HG03108 (cell line): ENCODE results near the gene HLA-B.

ENCODE experiments used
- ATAC-seq: cut with Tn5 transposase; IDR thresholded peaks from one replicate; pipeline ENCODE4 v1.9.1; 2021; ENCODE audit warnings: moderate library complexity; ENCODE audit not compliant: unreplicated experiment

HLA-B gene

DNA sequence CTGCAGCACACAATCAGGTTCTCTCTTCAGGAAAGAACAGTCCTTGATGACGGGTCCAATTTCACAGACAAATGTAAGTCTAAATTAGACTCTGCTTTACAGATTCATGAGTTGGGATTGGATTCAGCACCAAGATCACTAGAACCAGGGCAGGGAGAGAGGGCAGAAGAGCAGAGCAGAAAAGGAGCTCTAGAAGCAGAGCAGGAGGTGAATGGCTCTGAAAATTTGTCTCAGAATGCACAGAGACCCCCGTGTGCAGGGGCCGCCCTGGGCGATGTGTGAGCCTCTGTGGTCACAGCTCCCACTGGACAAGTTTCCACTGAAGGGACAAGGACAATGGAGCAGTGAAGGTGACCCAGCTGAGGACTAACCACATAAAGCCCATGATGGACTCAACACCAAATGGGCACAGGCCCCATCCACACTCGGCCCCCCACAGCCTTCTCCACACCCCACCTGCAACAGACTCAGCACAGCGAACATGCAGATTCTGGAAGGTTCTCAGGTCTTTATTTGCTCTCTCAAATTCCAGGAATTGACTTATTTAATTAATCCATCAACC, 3.5 kb downstream of the HLA-B start:
- ATAC-seq: no peak

- ATAC-seq: no peak
Observed at GRCh38 chr6:31352683-31353383, 4.1 kb downstream of the HLA-B start.

- ATAC-seq: no peak
Observed at GRCh38 chr6:31352310-31352682, 4.7 kb downstream of the HLA-B start.

- no peak for ATAC-seq
Observed at GRCh38 chr6:31351401-31352309, 5.3 kb downstream of the HLA-B start.

- ATAC-seq: no peak
Observed at GRCh38 chr6:31351033-31351380, 6.0 kb downstream of the HLA-B start.

- ATAC-seq: no peak
Observed at GRCh38 chr6:31350196-31351032, 6.6 kb downstream of the HLA-B start.

DNA sequence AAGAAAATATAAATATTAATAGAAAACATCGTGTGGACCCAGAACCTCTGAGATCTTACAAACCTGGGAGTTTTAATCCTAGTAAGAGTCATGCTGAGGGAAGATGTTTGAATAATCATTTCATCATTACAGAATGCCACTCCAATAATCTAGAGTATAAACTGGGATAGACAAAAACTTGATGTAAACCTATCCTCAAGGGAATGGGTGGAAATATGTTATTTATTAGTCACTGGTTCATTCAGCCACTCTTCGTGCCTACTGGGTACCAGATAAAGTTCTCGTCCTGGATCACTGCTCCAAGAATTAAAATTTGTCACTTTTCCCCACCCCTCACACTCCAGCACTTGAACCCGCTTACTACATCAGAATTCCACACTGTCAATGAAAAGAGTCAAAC, 7.7 kb downstream of the HLA-B start:
- no peak for ATAC-seq

DNA sequence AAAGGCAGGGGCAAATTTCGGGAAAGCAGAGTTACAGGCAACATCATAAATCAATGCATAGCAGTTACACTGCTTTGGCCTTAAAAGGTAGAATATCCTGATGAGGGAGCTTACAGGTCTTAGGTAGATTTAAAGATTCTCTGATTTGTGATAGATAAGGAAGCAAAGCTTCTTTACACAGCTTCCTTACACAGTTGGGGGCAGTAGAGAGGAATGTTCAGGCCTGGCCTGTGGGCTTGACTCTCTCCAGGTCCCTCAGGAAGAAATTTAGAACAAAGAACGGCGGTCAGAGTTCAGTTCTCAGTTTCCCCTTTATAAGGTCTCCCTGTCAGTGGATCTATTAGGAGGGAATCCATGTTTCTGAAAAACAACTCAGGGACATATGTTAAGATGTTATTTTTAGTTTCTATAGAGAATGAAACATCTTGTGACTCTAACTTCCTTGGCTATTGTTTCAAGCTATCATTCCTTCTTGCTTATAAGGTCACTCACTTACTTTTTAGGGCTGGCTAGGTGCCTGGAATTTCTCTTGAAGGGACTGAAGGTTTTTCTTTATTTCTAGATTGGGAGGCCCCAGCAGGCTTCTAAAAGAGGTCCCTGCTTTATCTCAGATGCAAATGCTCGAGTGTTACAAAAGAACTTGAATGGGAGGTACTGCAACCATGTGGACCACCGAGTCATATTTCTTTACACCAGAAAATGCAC, 11.8 kb downstream of the HLA-B start:
- ATAC-seq: no peak

DNA sequence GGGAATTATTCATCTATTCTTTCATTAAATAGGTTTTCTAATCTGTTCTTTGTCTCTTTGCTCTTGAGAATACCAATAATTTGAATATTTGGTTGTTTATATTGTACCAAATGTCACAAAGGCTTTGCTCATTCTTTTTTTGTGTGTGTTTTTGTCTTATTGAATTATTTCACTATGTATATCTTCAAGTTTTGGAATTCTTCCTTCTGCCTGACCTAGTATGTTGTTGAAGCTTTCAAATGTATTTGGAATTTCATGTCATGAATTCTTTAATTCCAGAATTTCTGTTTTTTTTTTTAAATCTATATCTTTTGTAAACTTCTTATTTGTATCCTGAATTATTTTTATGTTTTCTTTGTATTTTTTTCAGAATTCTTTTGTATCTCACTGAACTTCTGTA, 16.8 kb downstream of the HLA-B start:
- ATAC-seq: no peak

GRCh38 chr6:31339210-31339609, 17.8 kb downstream of the HLA-B start:
- ATAC-seq: no peak

DNA sequence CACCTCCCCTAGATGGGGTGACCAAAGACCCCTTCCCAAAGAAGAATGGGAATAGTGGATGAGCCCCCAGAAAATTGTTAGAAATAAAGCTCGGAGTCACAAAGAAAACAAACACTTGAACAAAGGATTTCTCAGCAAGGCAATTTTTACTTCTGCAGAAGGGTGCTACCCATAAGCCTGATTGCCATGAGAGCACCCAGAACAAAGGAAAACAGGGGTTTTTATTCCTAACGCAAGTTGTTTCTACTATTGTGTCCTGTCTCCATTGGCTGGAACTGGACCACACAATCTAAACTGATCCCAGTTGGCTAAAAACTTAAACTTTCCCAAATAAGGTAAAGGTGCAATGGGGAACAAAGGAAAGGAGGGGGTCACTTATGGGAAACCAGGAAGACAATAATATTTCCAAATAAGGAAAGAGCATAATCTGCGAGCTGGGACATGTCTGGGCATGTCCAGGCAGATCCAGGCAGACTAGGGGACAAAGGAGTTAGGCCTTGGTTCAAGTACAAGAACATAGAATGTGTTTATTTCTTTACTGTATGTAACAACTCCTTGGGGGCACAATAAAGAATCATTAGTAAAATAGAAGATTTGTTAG, 20.0 kb downstream of the HLA-B start:
- no peak for ATAC-seq

DNA sequence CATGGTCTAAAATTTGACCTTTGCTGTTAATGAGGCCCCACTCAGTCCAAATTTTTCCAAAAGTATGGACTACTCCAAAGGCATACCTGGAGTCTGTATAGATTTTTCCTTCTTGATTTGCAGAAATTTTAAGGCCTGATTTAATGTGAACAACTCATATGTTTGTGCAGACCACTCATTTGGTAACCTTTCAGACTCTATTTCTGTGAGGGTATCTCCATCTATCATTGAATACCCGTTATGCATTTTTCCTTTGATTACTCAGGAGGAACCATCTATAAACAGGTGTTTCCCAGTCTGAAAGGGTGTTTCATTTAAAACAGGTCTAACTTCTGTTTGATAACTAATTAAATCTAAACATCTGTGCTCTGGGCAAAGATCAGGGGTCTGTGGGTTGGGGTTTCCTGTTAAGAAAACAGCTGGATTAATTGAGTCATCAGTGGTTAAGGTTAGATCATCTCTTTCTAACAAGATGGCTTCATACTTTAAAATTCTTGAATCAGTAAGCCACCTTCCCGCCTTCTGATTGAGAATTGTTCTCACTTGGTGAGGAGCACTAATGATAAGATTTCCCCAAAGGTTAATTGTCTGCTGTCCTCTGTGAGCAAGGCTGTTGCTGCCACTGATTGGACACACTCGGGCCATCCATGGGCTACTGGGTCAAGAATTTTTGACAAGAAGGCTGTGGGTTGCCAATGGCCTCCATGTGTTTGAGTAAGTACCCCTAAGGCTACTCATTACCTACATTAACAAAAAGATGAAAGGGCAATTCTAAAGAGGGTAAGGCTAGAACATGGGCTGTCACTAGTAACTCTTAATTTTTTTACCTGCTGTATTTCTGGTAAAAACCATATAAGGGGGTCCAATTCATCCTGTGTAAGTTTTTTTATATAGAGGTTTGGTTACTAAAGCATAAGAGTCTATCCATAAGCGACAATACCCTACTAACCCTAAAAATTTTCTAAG, 24.1 kb downstream of the HLA-B start:
- ATAC-seq: no peak

DNA sequence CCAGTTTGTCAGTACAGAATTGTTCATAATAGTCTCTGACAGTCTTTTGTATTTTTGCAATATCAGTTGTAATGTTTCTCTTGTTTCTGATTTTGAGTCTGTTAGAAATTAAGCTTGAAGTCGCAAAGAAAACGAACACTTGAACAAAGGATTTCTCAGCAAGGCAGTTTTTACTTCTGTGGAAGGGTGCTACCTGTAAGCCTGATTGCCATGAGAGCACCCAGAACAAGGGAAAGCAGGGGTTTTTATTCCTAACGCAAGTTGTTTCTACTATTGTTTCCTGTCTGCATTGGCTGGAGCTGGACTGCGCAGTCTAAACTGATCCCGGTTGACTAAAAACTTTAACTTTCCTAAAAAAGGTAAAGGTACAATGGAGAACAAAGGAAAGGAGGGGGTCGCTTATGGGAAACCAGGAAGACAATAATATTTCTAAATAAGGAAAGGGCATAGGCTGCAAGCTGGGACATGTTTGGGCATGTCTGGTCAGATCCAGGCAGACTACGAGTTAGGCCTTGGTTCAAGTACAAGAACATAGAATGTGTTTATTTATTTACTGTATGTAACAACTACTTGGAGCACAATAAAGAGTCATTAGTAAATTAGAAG, 28.5 kb downstream of the HLA-B start:
- ATAC-seq: no peak

DNA sequence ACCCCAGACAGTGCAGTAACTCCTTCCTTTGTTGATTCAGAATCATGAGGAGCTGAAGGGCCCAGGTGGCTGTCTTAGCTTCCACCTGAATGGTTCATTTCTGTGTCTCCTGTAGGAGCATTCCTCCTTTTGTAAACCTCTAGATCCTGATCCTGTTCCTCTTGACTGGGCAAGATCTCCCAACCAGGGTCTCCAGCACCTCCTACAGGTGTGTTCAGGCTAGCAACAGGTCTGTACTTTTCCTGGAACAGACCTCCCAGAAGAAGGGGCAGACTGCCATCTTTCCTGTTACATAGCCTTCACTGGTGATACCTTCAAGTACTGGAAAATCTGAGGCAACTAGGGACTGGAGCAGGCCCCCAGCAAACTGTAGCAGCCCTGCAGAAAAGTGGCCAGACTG, 35.2 kb downstream of the HLA-B start:
- no peak for ATAC-seq

GRCh38 chr6:31321005-31321707, 35.8 kb downstream of the HLA-B start:
- no peak for ATAC-seq

GRCh38 chr6:31317036-31317435, 39.9 kb downstream of the HLA-B start:
- no peak for ATAC-seq

GRCh38 chr6:31309641-31310040, 47.3 kb downstream of the HLA-B start:
- no peak for ATAC-seq

GRCh38 chr6:31308845-31309175, 48.2 kb downstream of the HLA-B start:
- no peak for ATAC-seq
